ENCODE measurements around the gene BTD. TPM values are rescaled to one million over a fixed set of nuclear protein-coding genes. Genes with fewer than 3 reads are reported as not detected.

The BTD gene
- total and polyA plus RNA-seq, 10 of the 15 experiments (the other 5 are each of a cell fraction or from before 2014, with no cell fraction given): 3.4 to 10.3 (median 5.0) TPM

DNA sequence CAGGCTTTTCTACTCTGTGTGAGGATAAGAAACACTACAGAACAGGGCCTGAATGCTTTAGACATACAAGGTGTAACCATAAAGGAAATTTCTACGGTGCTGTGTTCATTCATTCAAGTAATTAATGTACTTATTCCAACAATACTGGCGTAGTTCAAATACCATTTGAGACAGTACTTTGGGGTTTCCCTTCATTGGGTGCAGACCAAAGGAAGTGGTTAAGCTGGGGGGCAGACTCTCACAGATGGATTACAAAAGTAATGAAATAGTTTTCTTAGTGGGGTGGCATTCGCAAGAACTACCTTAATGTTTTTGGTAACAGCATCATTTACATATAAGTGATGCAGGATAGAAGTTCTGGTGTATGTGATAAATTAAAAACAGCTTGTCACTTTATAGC is 65.9 kb downstream of the BTD start:
- H3K27ac ChIP-seq (ENCODE audit: control insufficient read depth, insufficient read depth): no peak overlapping the region; the same call in 1 of the 2 replicates
- H3K79me2 ChIP-seq (ENCODE audit: control insufficient read depth, insufficient read depth, low read length): no peaks in the 10 kb centered on the region
- no peaks in the 10 kb centered on the region; the same call in 2 of the 3 replicates for H3K9me3 ChIP-seq (replicated peaks; ENCODE audit: control insufficient read depth, insufficient read depth, low read length)
- no peak overlapping the region for H3K4me3 ChIP-seq
- CTCF ChIA-PET: interaction anchor here (1.1 to 1.6 kb wide), 7 partner anchors 18 to 146 kb away, joined by 3 to 9 read pairs (median 5); no protein-coding TSS in a partner anchor
- peaks cover 0 to 10% of the 10 kb centered on the region in 2 experiments; a peak in 2 of 4 replicates for H3K36me3 ChIP-seq (ENCODE audit: control insufficient read depth in 2 of 2, insufficient read depth in 2 of 2, low read length in 1 of 2)
- peaks cover 3% of the 10 kb centered on the region; the same call in 1 of the 2 replicates for H3K4me1 ChIP-seq (ENCODE audit: control insufficient read depth, insufficient read depth, low read length)
- in situ Hi-C loops (cut with MboI) (no loop called here), intact Hi-C loops (cut with micrococcal nuclease; ENCODE audit: unreplicated experiment) (loop anchor here (5.0 kb wide), 1 partner anchor 35 kb away; no protein-coding TSS in a partner anchor)
- SMC1A ChIA-PET (ENCODE audit: uncharacterized antibody, unreplicated experiment): interaction anchor here (0.7 to 2.7 kb wide), 14 partner anchors 8 to 145 kb away, joined by 3 to 16 read pairs (median 5); partner anchors contain the start of gene ANKRD28
- RAD21 ChIA-PET (ENCODE audit: unreplicated experiment): interaction anchor here (0.8 to 1.7 kb wide), 7 partner anchors 9 to 129 kb away, joined by 3 to 12 read pairs (median 4); no protein-coding TSS in a partner anchor
- ATAC-seq (peak; percentile 88), DNase-seq (ENCODE audit: low read depth, low spot score) (peak; percentile 45), FAIRE-seq (no peak)
- H3K9ac ChIP-seq (ENCODE audit: control insufficient read depth, insufficient read depth, low read length): no peak overlapping the region
- POLR2A ChIA-PET: interaction anchor here (1.8 kb wide), 1 partner anchor 31 kb away, joined by 4 read pairs; no protein-coding TSS in a partner anchor
- H2AFZ ChIP-seq (ENCODE audit: control insufficient read depth, low read depth, low read length): no peak overlapping the region
- WGBS (ENCODE audit: insufficient coverage, insufficient replicate concordance, low lambda C conversion rate, missing lambda C conversion rate): 10% methylated on average over 3 of the region's 3 CpGs
- H4K20me1 ChIP-seq (ENCODE audit: control insufficient read depth, insufficient read depth): no peaks in the 10 kb centered on the region
- peak overlapping the region; percentile 23; the same call in 1 of the 2 replicates for H3K4me2 ChIP-seq (ENCODE audit: control insufficient read depth, insufficient read depth)
- no TSS peak for BruUV-seq (replicated peaks)
- no peaks in the 10 kb centered on the region for H3K27me3 ChIP-seq (replicated peaks in 1 of 2; ENCODE audit: control insufficient read depth in 2 of 2, insufficient read depth in 2 of 2, low read length in 1 of 2)
- no peak for TF ChIP-seq ZNF207 (IDR thresholded peaks at IDR 0.05; ENCODE audit: borderline replicate concordance)
- TF ChIP-seq FOXK2 (IDR thresholded peaks at IDR 0.05): no peak
- TF ChIP-seq, protein P1, sequence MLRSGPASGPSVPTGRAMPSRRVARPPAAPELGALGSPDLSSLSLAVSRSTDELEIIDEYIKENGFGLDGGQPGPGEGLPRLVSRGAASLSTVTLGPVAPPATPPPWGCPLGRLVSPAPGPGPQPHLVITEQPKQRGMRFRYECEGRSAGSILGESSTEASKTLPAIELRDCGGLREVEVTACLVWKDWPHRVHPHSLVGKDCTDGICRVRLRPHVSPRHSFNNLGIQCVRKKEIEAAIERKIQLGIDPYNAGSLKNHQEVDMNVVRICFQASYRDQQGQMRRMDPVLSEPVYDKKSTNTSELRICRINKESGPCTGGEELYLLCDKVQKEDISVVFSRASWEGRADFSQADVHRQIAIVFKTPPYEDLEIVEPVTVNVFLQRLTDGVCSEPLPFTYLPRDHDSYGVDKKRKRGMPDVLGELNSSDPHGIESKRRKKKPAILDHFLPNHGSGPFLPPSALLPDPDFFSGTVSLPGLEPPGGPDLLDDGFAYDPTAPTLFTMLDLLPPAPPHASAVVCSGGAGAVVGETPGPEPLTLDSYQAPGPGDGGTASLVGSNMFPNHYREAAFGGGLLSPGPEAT (IDR thresholded peaks at IDR 0.05; ENCODE audit: low read depth): peak; percentile 40; the same call in 1 of the 2 replicates
- TF ChIP-seq SRF (IDR thresholded peaks at IDR 0.05; ENCODE audit: low read depth in 2 of 2, low read length in 2 of 2): no peak
- TF ChIP-seq CBX3 (IDR thresholded peaks at IDR 0.05; ENCODE audit: borderline replicate concordance, low read depth): no peak
- no peak for TF ChIP-seq MEF2B (IDR thresholded peaks at IDR 0.05; ENCODE audit: partially characterized antibody, poor library complexity, severe bottlenecking)
- TF ChIP-seq MTA2 (IDR thresholded peaks at IDR 0.05; ENCODE audit: low read depth): peak; percentile 64; the same call in 1 of the 2 replicates
- no peak for TF ChIP-seq SPI1 (IDR thresholded peaks at IDR 0.05; ENCODE audit: borderline replicate concordance, insufficient read depth, low read depth, low read length)
- TF ChIP-seq, protein P2, sequence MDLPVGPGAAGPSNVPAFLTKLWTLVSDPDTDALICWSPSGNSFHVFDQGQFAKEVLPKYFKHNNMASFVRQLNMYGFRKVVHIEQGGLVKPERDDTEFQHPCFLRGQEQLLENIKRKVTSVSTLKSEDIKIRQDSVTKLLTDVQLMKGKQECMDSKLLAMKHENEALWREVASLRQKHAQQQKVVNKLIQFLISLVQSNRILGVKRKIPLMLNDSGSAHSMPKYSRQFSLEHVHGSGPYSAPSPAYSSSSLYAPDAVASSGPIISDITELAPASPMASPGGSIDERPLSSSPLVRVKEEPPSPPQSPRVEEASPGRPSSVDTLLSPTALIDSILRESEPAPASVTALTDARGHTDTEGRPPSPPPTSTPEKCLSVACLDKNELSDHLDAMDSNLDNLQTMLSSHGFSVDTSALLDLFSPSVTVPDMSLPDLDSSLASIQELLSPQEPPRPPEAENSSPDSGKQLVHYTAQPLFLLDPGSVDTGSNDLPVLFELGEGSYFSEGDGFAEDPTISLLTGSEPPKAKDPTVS (IDR thresholded peaks at IDR 0.05; ENCODE audit: low read depth, low read length): no peak
- TF ChIP-seq TCF3 (IDR thresholded peaks at IDR 0.05; ENCODE audit: borderline replicate concordance, insufficient read depth, low read depth, low read length): no peak
- TF ChIP-seq ESRRA (IDR thresholded peaks at IDR 0.05; ENCODE audit: low read length): no peak
- TF ChIP-seq TARDBP (IDR thresholded peaks at IDR 0.05; ENCODE audit: borderline replicate concordance): no peak
- TF ChIP-seq MXI1 (IDR thresholded peaks at IDR 0.05; ENCODE audit: low read depth, low read length): no peak
- TF ChIP-seq SMAD1 (IDR thresholded peaks at IDR 0.05; ENCODE audit: low read depth, partially characterized antibody): no peak
- TF ChIP-seq NFYB (IDR thresholded peaks at IDR 0.05; ENCODE audit: insufficient read depth, low read depth, low read length): no peak
- peak; percentile 69; the same call in 1 of the 2 replicates for TF ChIP-seq CBFB (IDR thresholded peaks at IDR 0.05; ENCODE audit: low read depth)
- TF ChIP-seq TBL1XR1 (IDR thresholded peaks at IDR 0.05; ENCODE audit: low read depth, low read length): no peak
- TF ChIP-seq JUNB (IDR thresholded peaks at IDR 0.05): no peak
- TF ChIP-seq NKRF (conservative IDR thresholded peaks at IDR 0.05): no peak
- TF ChIP-seq EGR1 (IDR thresholded peaks at IDR 0.05; ENCODE audit: borderline replicate concordance in 1 of 2, low read depth in 2 of 2, low read length in 2 of 2): no peak
